Myocyte (in vitro differentiated cells): ENCODE data around the gene SYS1. TPM values are rescaled to one million over a fixed set of nuclear protein-coding genes. Genes with fewer than 3 reads are reported as not detected.
"Not testable (repeated sequence)": the region's sequence is repeated elsewhere in the genome, so short reads cannot be mapped to it uniquely, and the experiment has no call there.

ENCODE experiments used
- DNase-seq: peaks from one replicate; pipeline ENCODE4 v3.0.0-alpha.2; 2012; ENCODE audit warnings: low read depth
- total RNA-seq: library from RNA; depleted of rRNA; stranded (reverse); fragments of >200 nt; gene quantifications from 2 replicates; pipeline ENCODE4 v1.2.3, GENCODE V29; 2014

SYS1 gene
- total RNA-seq, 1 donor from 2014 or later: 13.2 TPM

DNA sequence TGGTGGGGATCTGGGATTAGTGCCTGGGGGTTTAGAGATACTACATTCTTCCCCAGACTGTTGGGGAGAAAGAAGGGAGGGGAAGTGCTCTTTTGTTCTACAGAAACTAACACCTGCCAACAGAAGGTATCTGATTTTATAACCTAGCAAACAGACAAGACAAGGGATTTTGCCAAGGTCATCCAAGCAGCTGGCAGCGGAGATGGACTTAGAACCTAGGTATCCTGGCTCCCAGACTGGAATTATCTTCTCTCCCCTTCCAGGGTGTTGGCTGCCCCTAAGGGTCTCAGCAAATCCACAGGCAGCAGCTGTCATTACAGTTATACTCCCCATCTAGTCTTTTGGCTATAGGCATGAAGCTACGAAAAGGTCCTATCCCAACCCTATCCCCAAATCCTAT is 23.2 kb upstream of the SYS1 start:
- no peak for DNase-seq

DNA sequence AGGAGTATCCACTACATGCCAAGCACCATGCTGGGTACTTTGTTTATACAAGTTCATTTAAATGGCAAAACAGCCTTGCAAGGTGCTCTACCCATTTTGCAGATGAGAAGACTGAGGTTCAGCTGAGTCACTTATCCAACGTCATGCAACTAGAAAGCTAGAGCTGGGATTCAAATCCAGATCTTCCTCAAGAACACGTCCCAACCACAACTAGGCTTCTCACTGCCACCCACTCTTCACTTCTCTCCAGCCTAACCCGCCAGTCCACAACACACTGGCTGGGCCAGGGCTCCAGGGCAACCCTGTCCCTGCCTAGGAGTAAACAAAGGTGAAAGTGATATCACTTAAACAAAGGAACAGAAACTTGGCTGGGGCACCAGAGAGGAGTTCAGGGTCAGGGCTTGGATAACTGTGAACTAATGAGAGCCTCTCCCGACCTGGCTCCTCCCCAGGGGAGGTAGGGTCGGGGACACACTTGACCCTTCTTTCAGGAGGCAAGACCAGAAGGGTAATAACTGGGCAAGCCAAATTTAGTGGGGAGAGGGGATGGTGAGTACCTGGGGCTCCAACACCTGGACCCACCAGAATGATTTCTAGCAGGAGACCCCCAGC is 22.6 kb upstream of the SYS1 start:
- no peak for DNase-seq

DNA sequence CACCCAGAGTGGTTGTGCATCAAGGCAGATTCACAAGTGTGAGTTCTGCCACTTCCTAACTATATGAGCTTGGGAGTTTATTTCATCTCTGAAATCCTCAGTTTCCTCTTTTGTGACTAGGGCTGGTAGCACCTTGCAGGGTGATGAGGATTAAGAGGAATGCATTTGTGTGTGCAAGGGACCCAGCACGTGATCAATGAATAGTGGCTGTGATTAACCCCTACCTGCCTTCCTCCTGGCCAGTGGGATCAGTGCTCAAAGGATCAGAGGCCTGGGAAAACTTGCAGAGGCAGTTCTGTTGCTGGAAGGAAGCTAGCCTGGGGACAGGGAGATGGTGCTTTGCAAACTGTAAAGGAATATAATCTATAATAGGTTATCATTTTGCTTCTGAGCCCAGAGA is 22.0 kb upstream of the SYS1 start:
- DNase-seq: no peak

DNA sequence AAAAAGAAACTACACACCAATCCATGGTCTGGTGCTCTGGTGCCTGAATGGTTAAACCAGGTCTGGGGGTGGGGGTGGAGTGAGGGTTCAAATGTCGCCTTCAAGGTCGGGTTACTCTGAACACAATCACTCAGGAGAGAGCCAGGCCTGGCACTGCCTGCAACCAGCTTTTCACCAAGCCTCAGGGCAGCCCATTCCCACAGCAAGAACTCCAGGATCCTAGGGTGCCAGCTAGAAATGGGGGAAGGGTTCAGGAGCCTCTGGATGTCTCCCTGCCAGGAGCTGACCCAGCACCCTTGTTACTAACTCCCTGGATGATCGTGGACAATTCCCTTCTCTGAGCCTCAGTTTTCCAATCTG is 21.4 kb upstream of the SYS1 start:
- no peak for DNase-seq

DNA sequence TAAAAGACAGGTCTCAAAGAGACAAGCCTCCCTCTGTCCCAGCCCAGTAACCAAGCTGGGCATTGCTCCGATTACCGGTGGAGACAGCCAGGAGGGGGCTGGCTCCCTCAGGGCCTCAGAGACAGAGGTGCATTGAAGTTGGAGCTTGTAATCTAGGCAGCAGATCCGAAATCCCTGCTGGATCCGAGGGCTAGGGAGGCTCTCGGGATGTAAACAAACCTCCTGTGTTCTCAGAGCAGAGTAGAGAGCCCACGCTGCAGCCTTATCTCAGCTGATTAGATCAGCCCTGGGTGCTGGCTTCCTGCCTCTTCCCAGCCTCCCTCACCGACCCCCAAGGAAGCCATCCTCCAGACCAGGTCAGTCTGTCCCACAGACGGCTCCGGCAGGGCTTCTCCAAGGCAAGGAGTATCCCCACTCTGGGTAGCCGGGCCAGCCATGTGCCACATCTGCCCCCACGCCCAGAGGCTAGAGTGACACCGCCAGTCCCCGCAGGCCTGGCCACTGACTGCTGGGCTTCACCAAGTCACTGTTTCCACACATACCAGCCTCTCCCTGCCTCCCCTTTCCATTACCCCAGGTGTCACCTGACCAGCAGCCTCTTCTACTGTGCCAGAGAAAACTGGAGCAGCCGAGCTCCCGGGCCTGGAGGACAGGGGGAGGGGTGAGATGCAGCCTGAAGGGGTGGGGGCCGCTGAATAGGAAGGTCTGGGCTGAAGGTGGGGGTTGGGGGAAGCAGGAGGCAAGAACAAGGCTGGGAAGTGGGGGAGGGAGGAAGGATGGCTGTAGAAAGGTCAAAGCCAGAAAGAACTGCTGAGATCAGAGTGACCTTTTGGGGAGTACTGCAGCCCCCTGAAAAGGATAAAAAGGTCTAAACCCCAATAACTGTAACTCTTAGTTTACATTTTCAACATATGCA is 20.8 kb upstream of the SYS1 start:
- DNase-seq: peak; percentile 82

DNA sequence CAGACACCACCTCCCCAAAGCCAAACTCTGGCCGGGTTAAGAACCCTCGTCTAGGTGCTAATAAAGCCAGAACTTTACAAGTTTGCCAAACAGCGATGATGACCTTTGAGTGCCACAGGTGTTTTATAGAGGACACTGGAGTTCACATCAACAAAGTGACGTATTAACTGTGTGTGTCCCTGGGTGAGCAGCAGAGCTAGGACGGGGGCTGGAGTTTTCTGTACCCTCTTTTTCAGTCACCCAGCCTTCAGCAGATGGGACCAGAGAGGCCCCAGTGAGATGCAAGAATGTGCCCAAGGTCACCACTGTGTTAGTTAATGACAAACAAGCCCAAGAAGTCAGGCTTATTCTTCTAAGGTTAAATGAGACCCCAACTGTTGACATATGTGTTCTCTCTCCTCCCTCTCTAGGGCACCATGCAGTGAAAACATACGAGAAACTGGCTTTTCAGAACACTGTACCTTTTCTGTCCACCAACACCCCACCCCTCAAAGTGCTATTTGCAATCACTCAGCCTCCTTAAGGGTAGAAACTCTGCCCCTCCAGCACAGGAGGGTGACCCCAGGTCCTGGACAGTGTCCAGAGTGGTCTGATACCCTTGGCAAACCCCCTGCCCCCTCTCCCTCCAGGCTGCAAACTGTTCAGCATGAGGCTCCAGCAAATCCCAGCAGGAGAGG is 20.0 kb upstream of the SYS1 start:
- DNase-seq: no peak

DNA sequence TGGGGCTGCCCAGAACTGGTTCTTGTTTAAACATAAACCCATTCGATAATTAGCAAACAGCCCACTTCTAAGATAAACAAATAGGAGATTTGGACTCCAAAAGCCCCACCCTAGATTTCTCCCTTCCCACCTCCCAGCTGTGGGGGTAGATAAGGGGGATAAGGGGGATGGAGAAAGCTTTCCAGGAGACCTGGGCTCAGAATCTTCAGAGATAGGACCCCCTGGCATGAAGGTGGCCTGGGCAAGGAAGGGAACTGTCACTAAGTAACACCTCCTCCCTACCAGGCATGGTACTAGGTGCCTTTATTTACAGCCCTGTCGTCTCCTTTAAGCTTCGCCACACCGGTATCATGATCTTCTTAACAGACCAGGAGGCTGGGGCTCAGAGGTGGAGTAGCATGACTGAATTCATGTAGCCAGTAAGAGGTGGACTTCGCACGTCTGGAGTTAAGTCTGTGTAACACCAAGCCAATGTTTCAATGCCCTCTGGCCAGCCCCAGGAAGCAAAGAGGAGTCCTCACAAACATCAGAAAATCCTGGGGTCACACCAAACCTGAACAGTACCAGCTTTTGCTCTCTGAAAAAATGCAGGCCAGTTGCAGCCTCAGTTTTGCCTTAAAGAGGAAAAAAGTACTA is 19.3 kb upstream of the SYS1 start:
- DNase-seq: no peak

DNA sequence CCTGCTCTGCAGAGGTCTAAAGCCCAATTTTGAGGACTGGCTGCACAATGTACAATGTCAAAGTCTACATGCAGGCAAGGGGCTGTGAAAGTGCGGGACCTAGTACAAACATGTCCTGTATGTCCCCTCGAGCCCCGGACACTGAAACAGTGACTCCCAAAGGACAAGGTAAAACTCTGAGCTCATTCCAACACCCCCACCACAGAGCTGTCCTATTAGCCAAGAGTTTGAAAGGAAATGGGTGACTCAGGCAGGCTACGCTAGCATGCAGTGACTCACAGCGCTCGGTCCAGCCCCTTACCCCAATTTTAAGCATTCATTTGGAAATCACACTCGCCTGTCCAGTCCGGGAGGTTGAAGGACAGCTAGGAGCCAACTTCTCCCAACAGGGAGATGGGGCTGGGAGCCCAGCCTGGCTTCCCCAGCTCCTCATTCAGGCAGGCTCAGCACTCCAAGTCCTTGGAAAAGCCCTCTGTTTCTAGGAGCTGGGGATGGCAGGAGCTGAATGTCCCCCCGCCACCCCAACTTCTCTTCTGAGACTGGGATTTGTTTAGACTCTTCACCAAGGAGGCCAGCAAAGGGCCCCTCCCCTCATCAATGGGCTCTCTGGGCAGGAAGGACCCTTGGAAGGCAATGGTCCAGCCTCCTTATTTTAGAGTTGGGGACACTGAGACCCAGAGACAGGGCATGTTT is 18.6 kb upstream of the SYS1 start:
- DNase-seq: peak; percentile 70

DNA sequence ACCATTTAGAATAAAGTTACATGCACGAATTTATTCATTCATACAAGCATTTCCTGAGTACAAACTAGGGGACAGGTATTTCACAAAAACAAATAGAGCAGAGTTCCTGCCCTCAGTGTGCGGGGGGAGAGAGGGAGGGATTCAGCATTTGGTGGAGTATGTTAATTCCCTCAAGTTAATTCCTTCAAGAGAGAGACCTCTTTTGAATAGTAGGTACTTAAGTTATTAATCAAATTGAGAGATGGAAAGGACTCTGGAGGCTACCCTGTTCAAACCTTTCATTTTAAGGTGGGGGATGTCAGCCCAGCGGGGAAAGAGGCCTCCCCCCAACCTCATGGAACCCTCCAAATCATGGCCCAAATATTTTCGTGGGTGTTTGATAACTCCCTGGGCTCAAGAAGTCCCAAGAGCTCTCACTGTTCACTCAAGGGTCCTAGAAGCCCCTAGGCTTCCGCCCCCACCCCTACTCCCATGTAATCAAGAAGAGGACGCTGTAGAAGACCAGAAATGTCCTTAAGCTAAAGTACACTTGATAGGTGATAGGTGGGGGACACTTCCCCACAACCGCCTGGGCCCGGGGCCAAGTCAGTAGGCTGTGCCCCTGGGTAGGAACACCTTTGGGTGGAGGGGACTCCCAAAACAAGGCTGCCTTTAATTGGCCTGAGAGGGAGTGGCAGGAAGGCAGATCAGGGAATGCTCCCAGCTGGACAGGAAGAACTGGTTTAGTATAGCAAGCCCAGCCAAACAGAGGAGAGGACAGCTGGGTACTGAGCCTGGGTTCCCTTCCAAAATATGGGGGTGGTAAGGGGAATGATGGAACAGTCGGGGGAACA is 17.6 kb upstream of the SYS1 start:
- peak; percentile 59 for DNase-seq

DNA sequence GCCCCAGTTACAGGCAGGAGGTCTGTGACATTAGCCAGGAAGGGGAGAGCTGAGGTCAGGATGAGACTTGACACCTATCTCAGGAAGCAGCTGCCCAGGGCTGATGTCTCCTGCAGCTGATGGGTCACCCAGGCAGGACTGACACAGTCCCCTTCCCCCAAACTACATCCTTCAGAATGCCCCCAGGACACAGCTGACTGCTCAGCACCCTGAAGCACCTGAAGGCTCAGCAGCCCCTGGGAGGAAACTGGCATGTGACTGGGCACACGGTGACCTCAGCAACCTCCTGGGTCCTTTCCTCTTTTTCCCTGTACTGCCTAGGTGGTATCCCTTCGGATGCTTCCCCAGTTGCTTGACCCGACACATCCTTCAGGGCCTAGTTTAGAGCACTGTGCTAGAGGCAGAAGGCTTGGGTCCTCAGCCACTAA is 16.7 kb upstream of the SYS1 start:
- DNase-seq: peak; percentile 65

DNA sequence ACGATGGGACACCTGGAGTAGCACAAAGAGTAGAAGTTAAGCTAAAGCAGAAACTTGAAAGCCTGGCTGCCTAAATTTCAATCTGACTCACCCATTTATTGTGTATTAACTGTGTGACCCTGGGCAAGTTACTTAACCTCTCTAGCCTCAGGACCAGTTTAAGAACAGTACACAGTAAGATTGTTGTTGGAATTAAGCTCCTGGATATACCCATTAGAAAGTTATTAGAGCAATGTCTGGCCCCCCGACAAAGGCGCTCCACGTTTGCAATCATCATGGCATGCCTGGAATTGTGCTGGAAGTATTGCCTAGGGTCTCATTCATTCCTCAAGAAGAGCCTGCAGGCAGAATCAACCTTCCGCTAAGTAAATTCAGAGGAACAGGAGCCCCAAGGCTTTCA is 16.1 kb upstream of the SYS1 start:
- no peak for DNase-seq

DNA sequence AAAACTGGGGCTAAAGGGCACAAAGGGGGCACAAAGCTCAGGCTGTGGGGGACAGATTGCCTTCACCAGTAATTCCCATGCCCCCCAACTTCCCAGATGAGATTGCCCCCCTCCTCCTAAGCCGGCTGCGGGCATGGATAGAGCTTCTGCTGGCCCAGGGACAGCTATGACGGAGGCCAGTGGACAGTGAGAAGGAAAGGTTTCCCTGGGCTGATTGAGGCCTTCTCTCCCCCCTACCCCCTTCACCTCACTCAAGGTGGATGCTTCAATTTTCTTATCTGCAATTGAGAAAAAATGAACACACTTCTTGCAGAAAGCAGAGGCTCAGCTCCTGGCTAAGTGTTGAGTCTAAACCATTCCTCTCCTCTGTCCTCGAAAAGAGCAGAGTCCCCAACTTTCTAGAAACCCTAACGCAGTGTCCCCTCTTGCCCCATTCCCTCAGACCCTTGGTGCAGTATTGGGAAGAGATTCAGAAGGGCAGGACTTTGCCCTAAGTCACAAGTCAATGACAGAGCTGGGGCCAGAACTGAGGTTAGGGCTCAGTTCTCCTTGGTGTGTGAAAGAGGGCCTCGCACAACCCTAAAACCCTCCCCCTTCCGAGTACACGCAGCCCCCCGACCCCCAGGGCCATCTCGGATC is 15.5 kb upstream of the SYS1 start:
- no peak for DNase-seq

DNA sequence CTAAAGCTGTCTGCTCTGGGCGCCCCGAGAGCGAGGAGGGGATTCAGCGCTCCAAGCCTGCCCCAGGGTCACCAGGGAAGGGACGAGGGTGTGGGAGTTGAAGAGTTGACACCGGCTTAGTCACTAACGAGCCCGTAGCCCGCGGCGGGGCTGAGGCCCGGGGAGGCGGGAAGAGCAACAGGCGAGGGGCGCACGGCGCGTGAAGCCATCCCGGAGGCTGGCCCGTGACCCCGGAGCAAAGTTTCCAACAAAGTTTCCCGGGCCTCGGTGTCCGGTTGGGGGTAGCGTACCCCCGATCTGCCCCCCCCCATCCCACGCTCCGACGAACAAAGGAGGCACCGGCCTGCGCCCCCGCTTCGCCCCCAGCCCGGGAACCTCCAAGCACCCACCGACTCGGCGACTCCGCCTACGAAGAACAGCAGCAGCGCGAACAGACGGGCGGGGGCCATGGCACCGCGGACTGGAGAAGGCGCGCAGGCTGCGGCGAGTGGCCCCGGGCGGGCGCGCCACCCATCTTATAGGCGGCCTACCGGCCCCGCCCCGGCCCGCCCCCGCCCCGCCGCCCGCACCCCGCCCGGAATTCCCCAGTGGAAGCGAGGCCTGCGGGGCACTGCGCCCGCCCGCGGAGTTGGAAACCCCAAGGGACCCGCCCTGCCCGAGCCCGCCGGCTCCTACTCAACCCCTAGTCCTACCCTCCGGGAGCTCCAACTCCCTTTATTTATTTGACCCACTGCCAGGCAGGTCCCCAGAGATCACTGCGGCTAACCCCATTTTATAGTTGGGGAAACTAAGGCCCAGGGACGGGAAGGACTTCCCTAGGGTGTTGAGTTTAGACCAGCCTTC is 14.8 kb upstream of the SYS1 start, which contains the start of gene SDC4:
SDC4 (minus strand) TSS at position 489 of the 843 bp plus-strand sequence; CDS start at position 449, 40 bp downstream.
- peak; percentile 76 for DNase-seq

DNA sequence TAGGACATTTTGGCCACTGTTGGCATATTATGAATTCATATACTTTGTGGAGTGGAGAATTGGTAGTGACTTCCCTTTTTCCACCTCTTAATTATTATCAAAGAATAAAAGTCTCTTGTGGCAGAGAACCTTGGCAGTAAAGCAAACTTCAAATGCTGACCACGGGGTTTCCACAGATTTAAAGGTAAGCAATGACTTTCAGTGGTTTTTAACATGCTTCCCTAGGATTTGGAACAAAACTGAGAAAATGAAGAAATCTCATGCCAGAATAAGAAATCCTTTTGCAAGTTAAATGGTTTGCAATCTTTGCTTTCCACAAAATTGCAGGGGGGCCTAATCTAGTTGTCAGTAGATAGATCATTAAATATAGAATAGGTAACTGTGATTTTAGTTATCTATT is 12.7 kb upstream of the SYS1 start:
- DNase-seq: no peak

DNA sequence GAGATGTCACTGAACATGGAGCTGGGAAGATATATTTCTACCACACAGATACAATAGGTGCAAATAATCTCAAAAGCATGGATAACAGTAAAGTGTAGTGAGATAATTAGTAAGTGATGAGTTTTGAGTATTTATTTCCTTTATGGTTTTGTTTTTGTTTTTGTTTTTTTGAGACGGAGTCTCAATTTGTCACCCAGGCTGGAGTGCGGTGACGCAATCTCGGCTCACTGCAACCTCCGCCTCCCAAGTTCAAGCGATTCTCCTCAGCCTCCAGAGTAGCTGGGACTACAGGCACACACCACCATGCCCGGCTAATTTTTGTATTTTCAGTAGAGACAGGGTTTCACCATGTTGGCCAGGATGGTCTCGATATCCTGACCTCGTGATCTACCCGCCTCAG is 12.2 kb upstream of the SYS1 start:
- DNase-seq: not testable (repeated sequence)

DNA sequence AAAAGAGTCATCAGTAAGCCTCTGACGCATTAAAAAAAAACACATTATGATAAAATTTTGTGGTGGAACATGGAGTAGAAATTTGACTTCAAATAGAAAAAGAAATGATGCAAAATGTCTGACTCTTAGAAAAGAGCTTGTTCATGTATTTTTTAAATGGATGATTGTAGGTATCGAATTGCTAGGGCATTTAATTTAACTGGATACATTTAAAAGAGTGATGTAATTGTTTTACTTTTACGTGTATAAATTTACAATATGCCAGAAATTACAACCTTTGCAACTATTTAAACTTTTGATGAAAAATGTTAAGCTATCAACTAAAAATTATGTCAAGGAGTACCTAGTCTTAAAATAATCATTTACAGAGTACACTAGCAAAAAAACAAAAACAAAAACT is 10.2 kb upstream of the SYS1 start:
- no peak for DNase-seq

DNA sequence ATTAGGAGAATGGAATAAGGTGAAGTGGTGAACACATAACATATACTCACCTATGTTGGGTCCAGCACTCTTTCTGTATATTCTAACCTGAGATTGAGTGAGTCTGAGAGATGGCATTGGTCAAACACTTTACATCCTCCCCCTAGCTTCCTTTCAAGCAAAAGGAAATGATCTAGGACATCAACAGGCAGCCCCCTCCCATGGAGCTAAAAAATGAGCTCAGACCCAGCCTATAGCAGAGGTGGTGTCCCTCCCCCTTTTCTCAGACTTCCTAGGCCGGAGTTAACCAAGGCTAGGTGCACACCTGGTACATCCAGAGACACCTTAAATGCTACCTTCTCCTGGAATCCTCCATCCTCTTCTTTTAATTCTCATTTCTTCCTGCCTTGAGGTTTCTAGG is 9.2 kb upstream of the SYS1 start:
- DNase-seq: no peak

DNA sequence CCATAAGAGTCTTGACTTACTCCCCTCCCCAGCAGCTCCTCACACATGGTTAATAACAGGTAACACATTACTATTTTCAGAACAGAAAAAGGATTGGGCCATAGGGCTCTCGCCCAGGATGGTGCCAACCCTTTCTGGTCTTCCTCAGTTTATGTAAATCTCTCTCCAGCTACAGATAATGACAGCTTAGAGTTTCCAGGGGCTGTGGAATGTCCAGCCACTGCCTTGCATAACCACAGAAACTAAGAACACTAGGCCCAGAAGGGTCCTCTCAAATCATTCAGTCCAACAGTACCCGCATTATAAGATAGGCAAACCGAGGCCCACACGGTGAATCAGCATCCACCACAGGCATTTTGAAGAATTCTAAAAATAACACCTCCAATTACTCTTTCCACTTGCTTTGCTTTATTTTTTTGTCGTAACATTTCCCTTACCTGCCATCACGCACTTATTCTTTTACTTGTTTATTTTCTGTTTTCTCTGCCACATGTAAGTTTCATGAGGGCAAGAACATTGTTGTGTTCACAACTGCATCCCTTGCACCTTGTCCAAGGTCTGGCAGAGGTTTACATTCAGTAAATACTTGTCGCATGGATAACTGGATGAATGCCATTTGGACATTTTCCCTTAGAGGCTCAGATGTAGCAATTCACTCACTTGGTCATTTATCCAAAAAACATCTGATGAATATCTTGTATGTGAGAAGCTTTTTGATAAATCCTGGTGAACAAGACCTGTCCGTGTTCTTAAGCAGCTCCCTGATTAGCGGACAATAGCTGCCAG is 8.3 kb upstream of the SYS1 start:
- DNase-seq: peak; percentile 69
